WTC11 (cell line): Measurements from ENCODE around the gene BEND5. TPM values are rescaled to one million over a fixed set of nuclear protein-coding genes. Genes with fewer than 3 reads are reported as not detected.

ENCODE experiments used
- ATAC-seq: fragments of 200-7000 bp; cut with Tn5 transposase; 2 replicates; pipeline ENCODE4 v1.10.0; 2021; ENCODE audit warnings: mild to moderate bottlenecking, moderate library complexity
- CTCF ChIA-PET: fragments of 300-600 bp; sonication (Branson Sonifier 250); formaldehyde crosslinking; loops from one replicate; lab custom pipeline; 2021; ENCODE audit warnings: antibody characterized with exemption; lab: Charles Lee
- POLR2A ChIA-PET: fragments of 350-600 bp; sonication (Branson Sonifier 250); formaldehyde crosslinking; loops from one replicate; lab custom pipeline; 2021; ENCODE audit warnings: antibody characterized with exemption; lab: Charles Lee
- DNase-seq: peaks from one replicate; pipeline ENCODE4 v3.0.0; 2021; ENCODE audit warnings: low spot score
- H3K27ac Mint-ChIP-seq: 2 replicates; pipeline ENCODE4 v1.8.0; 2021; ENCODE audit warnings: mixed read lengths
- H3K27me3 Mint-ChIP-seq: 2 replicates; pipeline ENCODE4 v1.8.0; 2021; ENCODE audit warnings: low read depth, mild to moderate bottlenecking, moderate library complexity, mixed read lengths
- H3K36me3 Mint-ChIP-seq: 2 replicates; pipeline ENCODE4 v1.8.0; 2021; ENCODE audit warnings: mixed read lengths
- H3K4me1 Mint-ChIP-seq: 2 replicates; pipeline ENCODE4 v1.8.0; 2022; ENCODE audit warnings: mixed read lengths
- H3K4me3 Mint-ChIP-seq: 2 replicates; pipeline ENCODE4 v1.8.0; 2021; ENCODE audit warnings: mild to moderate bottlenecking, moderate library complexity, mixed read lengths
- H3K9me3 Mint-ChIP-seq: 2 replicates; pipeline ENCODE4 v1.8.0; 2021; ENCODE audit warnings: mixed read lengths
- AR ChIP-seq: fragments of 250-450 bp; sonication (Bioruptor Pico); IDR thresholded peaks from 2 replicates; pipeline ENCODE4 v1.9.0; 2021; ENCODE audit warnings: mild to moderate bottlenecking
- ARID4B ChIP-seq: sonication (generic); formaldehyde crosslinking; IDR thresholded peaks from 2 replicates; pipeline ENCODE4 v1.8.0; 2023; ENCODE audit warnings: missing genetic modification reagents, mild to moderate bottlenecking, borderline replicate concordance
- CTCF ChIP-seq: fragments of 200-600 bp; IDR thresholded peaks from 2 replicates; pipeline ENCODE4 v1.8.0; 2022; ENCODE audit warnings: antibody characterized with exemption
- FOXP1 ChIP-seq: sonication (generic); formaldehyde crosslinking; IDR thresholded peaks from 2 replicates; pipeline ENCODE4 v1.8.0; 2022; ENCODE audit warnings: missing genetic modification reagents, mild to moderate bottlenecking, moderate library complexity, borderline replicate concordance
- GABPB1 ChIP-seq: sonication (generic); formaldehyde crosslinking; IDR thresholded peaks from 2 replicates; pipeline ENCODE4 v1.8.1; 2023; ENCODE audit warnings: mild to moderate bottlenecking, missing genetic modification reagents
- MLX ChIP-seq: sonication (generic); formaldehyde crosslinking; IDR thresholded peaks from 2 replicates; pipeline ENCODE4 v1.8.1; 2023; ENCODE audit warnings: mild to moderate bottlenecking, missing genetic modification reagents, moderate library complexity
- MXD4 ChIP-seq: fragments of 250-450 bp; sonication (Bioruptor Pico); IDR thresholded peaks from 2 replicates; pipeline ENCODE4 v1.8.0; 2021; ENCODE audit warnings: mild to moderate bottlenecking, moderate library complexity, borderline replicate concordance
- NR2C2 ChIP-seq: sonication (generic); formaldehyde crosslinking; IDR thresholded peaks from 2 replicates; pipeline ENCODE4 v1.8.0; 2022; ENCODE audit warnings: mild to moderate bottlenecking, missing genetic modification reagents
- TEAD4 ChIP-seq: sonication (generic); formaldehyde crosslinking; IDR thresholded peaks from 2 replicates; pipeline ENCODE4 v1.8.0; 2022; ENCODE audit warnings: mild to moderate bottlenecking, missing genetic modification reagents
- USF1 ChIP-seq: sonication (generic); formaldehyde crosslinking; IDR thresholded peaks from 2 replicates; pipeline ENCODE4 v1.8.0; 2022; ENCODE audit warnings: mild to moderate bottlenecking, missing genetic modification reagents
- ZNF232 ChIP-seq: sonication (generic); formaldehyde crosslinking; IDR thresholded peaks from 2 replicates; pipeline ENCODE4 v1.8.0; 2022; ENCODE audit warnings: mild to moderate bottlenecking, missing genetic modification reagents
- ZNF263 ChIP-seq: sonication (generic); formaldehyde crosslinking; IDR thresholded peaks from 2 replicates; pipeline ENCODE4 v1.8.1; 2022; ENCODE audit warnings: low read depth, mild to moderate bottlenecking, moderate library complexity, missing genetic modification reagents
- ZNF396 ChIP-seq: fragments of 250-450 bp; sonication (Bioruptor Pico); IDR thresholded peaks from 2 replicates; pipeline ENCODE4 v1.8.0; 2021; ENCODE audit warnings: mild to moderate bottlenecking, moderate library complexity, borderline replicate concordance
- ZNF416 ChIP-seq: fragments of 250-450 bp; sonication (Bioruptor Pico); IDR thresholded peaks from 2 replicates; pipeline ENCODE4 v1.9.0; 2021; ENCODE audit warnings: mild to moderate bottlenecking, inconsistent platforms
- ZNF423 ChIP-seq: fragments of 250-450 bp; sonication (Bioruptor Pico); IDR thresholded peaks from 2 replicates; pipeline ENCODE4 v2.1.2; 2022; ENCODE audit warnings: mild to moderate bottlenecking, moderate library complexity
- ZNF512 ChIP-seq: sonication (generic); formaldehyde crosslinking; IDR thresholded peaks from 2 replicates; pipeline ENCODE4 v1.8.1; 2022; ENCODE audit warnings: missing genetic modification reagents, borderline replicate concordance
- total RNA-seq: library from RNA; stranded (reverse); gene quantifications from 3 replicates; pipeline ENCODE4 v1.2.3, GENCODE V29; 2021

BEND5 gene
- total RNA-seq, 1 experiment from 2014 or later, result 4.9 TPM

GRCh38 chr1:48691429-48692001 lies 85.2 kb downstream of the BEND5 start (continued):
- TF ChIP-seq ARID4B (CRISPR knock-in tag) (no peak), ZNF232 (CRISPR knock-in tag) (no peak), ZNF416 (CRISPR knock-in tag) (no peak), ZNF263 (CRISPR knock-in tag) (no peak)
- TF ChIP-seq, all 79 proteins: peak for 0

GRCh38 chr1:48688102-48688760 lies 88.5 kb downstream of the BEND5 start:
- ATAC-seq (peak; percentile 92), DNase-seq (no peak)
- Mint-ChIP-seq H3K9me3 (no peaks in the 10 kb centered on the region), H3K4me1 (peaks cover 15% of the 10 kb centered on the region), H3K27ac (no peak overlapping the region), H3K27me3 (no peaks in the 10 kb centered on the region; the same call in 1 of the 2 replicates), H3K4me3 (no peak overlapping the region), H3K36me3 (no peaks in the 10 kb centered on the region)
- ChIA-PET POLR2A (no interaction called here), CTCF (interaction anchor here (0.6 to 2.2 kb wide), 15 partner anchors 8 to 157 kb away, joined by 3 to 34 read pairs (median 4); no protein-coding TSS in a partner anchor)
- TF ChIP-seq CTCF (peak; percentile 51; the same call in 1 of the 2 replicates), ZNF423 (CRISPR knock-in tag) (no peak), MLX (CRISPR knock-in tag) (no peak), MXD4 (CRISPR knock-in tag) (no peak), FOXP1 (CRISPR knock-in tag) (no peak), NR2C2 (CRISPR knock-in tag) (no peak), USF1 (no peak)

GRCh38 chr1:48687282-48688045 lies 89.2 kb downstream of the BEND5 start:
- no peak for TF ChIP-seq AR
- no peak for TF ChIP-seq TEAD4 (CRISPR knock-in tag)
- TF ChIP-seq GABPB1 (CRISPR knock-in tag), result no peak
- TF ChIP-seq ZNF512 (CRISPR knock-in tag), result no peak
- TF ChIP-seq ZNF396, result no peak
- POLR2A ChIA-PET, result no interaction called here
- H3K27me3 Mint-ChIP-seq, result no peaks in the 10 kb centered on the region; the same call in 1 of the 2 replicates

More at GRCh38 chr1:48687282-48688045, 89.2 kb downstream of the BEND5 start:
- no peaks in the 10 kb centered on the region for H3K36me3 Mint-ChIP-seq
- H3K4me1 Mint-ChIP-seq, result peaks cover 15% of the 10 kb centered on the region
- ATAC-seq, result peak; percentile 38
- no peak for DNase-seq
- CTCF ChIA-PET, result interaction anchor here (0.6 to 2.2 kb wide), 13 partner anchors 8 to 157 kb away, joined by 3 to 34 read pairs (median 4); no protein-coding TSS in a partner anchor
- H3K9me3 Mint-ChIP-seq, result no peaks in the 10 kb centered on the region
- no peak overlapping the region for H3K4me3 Mint-ChIP-seq
- no peak overlapping the region for H3K27ac Mint-ChIP-seq
